Kasumi-1 (cell line): ENCODE data around the gene RAMP3.
A peak's percentile ranks its signal among the peaks of the same experiment; 100 is the strongest.

Source experiments
- DNase-seq, 2 experiments: peaks; one replicate each; lab custom pipeline; 2025; lab: John Stamatoyannopoulos, UW

RAMP3 gene

GRCh38 chr7:45179666-45180065 lies 22.1 kb downstream of the RAMP3 start:
- no peak for DNase-seq

GRCh38 chr7:45180084-45180986 lies 22.7 kb downstream of the RAMP3 start:
- DNase-seq = no peak

DNA sequence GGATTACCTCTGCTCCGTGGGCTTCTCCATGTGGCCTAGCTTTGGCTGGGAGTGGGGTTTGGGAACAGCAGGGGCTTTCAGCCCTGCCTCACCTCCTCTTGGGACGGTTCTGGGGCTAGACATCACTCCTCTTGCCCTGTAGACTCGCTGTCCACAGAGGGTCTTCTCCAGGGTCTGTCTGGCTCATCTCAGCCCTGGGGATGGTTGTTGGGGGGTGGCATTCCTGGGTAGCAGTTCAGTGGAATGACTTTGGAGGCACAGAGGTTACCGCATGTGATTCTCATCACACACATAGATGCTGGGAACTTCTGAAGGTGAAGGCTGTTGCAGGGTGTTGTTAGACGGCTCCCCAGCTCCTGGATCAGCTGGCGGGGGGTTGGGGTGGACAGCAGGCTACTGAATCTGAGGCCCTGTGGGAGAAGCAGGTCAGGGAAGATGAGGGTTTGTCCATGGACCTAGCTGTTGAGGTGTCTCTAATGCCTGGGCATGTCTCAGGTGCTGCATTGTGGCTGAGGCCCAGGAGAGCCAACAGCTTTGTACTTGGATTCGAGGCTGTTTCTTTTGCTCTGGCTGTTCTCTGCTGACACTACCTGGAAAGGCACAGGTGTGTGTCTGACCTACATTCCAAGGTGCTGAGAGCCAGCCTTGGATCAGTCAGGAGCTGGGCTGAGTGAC lies 23.8 kb downstream of the RAMP3 start:
- no peak for DNase-seq

DNA sequence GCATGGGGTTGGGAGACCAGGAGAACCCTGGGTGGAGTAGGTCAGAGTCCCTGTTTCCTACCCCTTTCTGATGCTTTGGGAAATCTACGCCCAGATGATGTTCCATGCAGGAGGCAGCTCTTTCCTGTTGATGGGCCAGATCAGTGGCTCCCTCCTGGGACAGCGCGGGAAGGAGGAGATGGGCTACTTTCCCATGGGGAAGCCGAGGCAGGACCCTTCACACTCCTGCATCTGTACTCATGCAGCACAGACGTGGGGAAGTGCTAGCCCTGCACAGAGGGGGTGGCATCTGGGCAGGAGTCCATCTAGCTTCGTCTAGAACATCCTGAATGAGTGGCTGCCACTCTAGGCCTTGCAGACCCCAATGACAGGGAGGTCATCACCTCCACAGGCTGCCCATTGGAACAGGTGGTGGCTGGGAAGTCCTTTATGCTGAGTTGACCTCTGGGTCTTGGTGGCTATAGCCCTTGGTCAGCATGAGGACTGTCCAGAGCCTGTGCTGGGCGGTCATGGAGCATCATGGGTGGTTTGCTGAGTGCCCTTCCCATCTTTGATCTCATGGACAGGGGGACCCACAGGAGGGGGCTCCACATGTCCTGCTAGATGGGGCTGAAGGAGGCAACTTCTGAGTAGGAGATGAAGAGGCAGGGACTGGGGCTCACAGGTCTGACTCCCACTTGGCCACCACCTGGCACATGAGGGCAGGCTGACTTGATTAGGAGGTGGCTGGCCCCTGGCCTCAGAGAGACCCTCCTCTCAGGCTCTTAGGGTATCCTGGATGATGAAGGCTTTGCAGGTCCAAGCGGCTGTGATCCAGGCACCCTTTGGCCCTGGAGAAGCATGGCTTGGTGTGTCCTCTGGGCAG lies 24.6 kb downstream of the RAMP3 start:
- no peak for DNase-seq

DNA sequence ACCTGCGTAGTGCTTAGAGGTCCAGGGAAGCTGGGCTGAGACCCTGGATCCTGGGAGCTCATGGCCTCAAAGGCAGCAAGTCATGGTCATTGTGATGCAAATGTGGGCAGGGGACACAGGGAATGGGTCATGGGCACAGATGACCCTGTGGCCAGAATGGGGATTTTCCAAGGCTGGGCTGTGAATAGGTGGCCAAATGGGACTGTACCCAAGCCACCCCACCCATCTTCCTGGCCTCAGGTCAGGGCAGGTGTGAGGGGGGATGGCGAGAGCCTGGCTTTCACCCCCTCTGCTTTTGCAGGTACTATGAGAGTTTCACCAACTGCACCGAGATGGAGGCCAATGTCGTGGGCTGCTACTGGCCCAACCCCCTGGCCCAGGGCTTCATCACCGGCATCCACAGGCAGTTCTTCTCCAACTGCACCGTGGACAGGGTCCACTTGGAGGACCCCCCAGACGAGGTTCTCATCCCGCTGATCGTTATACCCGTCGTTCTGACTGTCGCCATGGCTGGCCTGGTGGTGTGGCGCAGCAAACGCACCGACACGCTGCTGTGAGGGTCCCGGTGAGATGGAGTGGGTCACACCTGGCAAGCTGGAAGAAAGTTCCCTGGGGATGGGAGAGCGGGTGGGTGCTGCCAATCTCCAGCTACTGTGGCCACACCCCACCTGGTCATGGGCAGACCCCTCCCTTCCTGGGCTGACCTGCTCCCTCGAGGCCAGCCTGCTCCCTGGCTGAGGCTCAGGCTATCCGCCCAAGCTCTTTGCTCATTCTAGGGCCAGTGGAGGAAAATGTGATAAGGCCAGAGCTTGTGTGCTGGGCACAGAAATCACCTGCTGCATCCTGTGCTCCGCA lies 25.5 kb downstream of the RAMP3 start:
- no peak for DNase-seq

- DNase-seq = no peak
Observed at GRCh38 chr7:45183711-45184210, 26.2 kb downstream of the RAMP3 start.

DNA sequence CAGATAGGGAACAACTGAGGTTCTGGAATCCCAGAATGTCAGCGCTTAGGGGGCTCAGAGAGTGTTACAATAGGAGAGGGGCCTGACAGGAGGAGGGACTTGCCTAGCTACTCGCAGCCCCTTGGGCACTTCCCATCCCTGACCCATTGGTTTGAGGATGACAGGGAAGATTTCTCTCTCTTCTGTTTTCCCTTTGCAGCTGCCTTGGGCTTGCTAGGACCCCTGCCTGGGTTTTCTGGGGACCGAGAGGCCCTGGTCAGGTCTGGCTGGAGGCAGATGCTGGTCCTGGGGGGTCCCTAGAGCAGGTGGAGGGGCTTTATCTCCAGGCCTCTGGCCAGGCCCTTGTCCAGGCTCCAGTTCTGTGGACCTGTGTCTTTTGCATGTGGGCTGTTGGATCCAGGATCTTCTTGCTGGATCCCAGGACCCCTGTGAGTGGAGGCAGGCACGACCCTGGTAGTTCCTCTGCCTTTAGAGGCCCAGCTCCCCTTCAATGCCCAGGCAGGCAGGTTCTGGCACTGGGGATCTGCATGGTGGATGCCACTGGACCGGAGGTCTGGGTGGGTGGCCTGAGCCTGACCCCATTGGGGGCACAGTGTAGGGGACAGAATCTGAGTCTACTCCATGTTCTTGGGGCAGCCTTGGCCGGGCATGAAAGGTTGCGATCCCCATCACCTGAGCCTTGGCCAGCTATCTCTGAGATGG lies 26.9 kb downstream of the RAMP3 start:
- DNase-seq = no peak

- DNase-seq = no peak
Observed at GRCh38 chr7:45185028-45185863, 27.7 kb downstream of the RAMP3 start.

- no peak for DNase-seq
Observed at GRCh38 chr7:45185864-45186250, 28.3 kb downstream of the RAMP3 start.

- DNase-seq = no peak
Observed at GRCh38 chr7:45186261-45186813, 28.7 kb downstream of the RAMP3 start.

DNA sequence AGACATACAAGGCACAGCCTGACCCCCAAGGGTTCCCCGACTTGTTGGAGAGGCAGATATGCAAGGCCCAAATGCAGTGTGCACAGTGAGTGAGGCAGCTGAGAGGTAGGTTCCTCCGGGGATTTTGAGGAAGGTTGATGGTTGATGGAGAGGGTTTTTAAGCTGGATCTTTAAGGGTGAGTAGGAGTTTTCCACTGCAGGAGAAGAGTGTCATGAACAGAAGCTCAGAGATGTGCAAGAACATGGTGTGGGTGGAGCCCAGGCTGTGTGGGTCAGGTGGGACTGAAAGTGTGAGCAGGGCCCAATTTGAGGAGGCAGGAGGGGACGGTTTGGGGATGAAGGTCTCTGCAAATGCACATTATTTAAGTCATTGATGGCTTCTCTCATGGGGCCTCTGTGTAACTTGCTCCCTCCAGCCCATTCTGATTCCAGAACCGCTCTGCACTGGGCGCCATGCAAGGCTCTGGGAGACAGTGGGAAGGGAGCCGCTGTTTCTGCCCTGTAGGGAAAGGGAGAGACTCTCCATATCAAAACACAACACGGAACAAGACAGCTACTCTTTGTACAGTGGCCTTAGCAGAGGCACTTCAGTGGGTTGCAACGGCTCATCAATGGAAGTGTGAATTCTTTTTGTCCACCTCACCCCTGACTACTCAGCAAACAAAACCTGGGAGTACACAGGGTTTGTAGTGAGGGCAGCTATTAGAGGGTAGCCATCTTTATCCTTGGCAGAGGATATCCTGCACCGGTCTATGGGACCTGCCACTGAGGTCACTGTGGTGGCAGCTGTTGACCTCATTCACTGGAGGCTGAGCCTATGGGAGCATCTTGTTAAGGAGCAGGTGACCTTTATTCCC lies 29.7 kb downstream of the RAMP3 start:
- no peak for DNase-seq

DNA sequence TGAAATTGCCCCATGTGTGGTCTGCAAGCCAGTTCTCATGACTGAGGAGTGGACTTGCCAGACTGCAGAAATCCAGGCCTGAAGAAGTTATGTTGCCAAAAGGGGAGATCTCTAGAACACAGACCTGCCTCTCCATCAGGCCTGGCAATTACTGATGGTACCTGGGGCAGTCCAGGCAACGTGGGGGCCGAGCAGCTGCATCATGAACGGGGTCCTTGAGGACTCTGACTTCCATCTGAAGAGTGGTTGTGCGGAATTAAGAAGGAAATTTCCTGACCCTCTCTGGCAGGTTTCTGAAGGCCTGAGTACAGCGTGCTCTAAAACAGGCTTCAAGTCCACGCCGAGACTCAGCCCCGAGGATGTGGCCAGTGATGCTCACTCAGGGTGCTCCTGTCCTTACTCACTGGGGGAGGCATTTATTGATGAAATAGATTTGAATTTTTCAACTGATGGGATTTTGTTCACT lies 30.4 kb downstream of the RAMP3 start:
- no peak for DNase-seq

DNA sequence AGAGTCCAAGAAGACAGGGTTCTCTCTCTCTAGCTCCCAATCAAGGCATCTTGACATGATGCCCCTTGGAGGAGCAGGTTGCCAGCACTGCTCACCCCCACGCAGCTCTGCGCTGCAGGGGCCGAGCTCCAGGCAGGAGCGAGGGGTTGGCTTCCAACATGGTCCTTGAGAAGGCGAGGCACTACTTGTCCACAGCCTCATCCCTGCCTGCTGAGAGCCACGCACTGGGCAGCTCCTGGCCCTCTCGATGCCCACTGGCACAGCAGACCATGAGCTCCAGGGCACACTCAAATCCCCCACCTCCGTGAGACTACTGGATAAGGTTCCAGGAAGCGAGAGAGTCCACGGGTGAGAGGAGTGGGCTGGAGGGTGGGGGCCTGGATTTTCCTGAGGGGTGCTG lies 31.1 kb downstream of the RAMP3 start:
- DNase-seq = no peak

GRCh38 chr7:45189151-45189970 lies 31.8 kb downstream of the RAMP3 start:
- no peak for DNase-seq

- no peak for DNase-seq
Observed at GRCh38 chr7:45190406-45191165, 33.0 kb downstream of the RAMP3 start.

DNA sequence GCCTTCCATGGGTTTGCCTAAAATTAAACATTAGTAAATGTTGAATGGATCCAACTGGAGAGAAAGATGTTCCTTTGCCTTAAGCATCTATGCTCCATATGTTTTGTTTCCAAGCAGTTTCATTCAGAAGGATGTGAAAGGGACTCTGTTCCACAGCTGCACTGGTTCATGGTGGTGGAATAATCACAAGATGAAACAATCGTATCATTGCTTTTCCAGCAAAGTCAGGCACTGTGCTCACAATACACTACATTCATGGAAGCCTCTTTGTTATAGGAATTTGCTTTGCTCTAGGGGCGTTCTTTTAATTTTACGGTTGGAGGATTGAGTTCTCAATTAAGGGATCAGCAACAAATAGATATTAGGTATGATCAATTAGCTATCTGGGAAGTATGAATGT lies 33.8 kb downstream of the RAMP3 start:
- DNase-seq = no peak

- peak; percentile 57 to 60 for DNase-seq
Observed at GRCh38 chr7:45192621-45193041, 35.0 kb downstream of the RAMP3 start.
